PC-3 (cell line): ENCODE data around the gene C10orf62.
"Not testable (repeated sequence)": the region's sequence is repeated elsewhere in the genome, so short reads cannot be mapped to it uniquely, and the experiment has no call there.

Experiments
- CTCF ChIP-seq: fragments of 300-600 bp; sonication (generic); conservative IDR thresholded peaks from 2 replicates; pipeline ENCODE4 v1.5.1; 2017; ENCODE audit warnings: antibody characterized with exemption, low read depth, mild to moderate bottlenecking, low read length
- EZH2phosphoT487 ChIP-seq: fragments of 300-600 bp; sonication (generic); IDR thresholded peaks from 2 replicates; pipeline ENCODE4 v1.6.1; 2018; ENCODE audit warnings: mild to moderate bottlenecking, antibody characterized with exemption, low read length, borderline replicate concordance

DNA sequence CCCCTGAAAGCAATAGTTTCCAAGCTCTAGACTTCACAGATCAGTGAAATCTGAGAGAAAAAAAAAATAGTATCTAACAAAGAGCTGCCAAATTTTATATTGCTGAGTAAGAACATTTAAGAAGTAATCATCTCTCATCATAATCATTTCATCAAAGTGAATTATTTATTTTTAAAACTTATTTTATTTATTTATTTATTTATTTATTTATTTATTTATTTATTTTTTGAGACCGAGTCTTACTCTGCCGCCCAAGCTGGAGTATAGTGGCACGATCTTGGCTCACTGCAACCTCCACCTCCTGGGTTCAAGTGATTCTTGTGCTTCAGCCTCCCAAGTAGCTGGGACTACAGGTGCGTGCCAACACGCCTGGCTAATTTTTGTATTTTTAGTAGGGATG, 13.0 kb upstream of the C10orf62 start:
- not testable (repeated sequence) for TF ChIP-seq EZH2phosphoT487, CTCF
